ENCODE measurements around the gene COG7.
"Not testable (repeated sequence)": the region's sequence is repeated elsewhere in the genome, so short reads cannot be mapped to it uniquely, and the experiment has no call there.

Gene COG7

DNA sequence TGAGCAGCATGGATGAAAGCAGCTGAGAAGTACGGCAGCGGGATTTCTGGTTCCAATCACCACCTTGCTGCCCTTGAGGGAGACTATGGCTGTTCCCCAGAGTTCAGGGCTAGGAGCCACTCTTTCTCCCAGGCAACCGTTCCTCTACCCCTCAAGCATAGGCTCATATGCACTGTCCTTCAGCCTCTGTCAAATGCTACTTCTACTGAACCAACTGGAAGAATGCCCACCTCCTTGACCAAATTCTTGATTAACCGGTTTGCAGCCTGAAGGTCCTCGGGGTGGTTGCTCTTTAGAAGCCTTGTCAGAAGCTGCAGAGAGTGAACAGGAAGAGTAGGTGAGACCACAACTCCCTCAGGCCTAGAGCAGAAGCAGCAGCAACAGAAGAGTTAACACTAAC lies 33.5 kb upstream of the COG7 start:
- H3K27ac ChIP-seq: no peak overlapping the region
- no peaks in the 10 kb centered on the region for H4K20me1 ChIP-seq (ENCODE audit: insufficient read depth)
- no peak overlapping the region for H3K4me2 ChIP-seq
- H3K36me3 ChIP-seq (ENCODE audit: insufficient read depth): peaks cover 23% of the 10 kb centered on the region; the same call in 1 of the 2 replicates
- H3K27me3 ChIP-seq (ENCODE audit: insufficient read depth, low read depth): no peaks in the 10 kb centered on the region
- no peak overlapping the region for H3K9ac ChIP-seq
- H3K79me2 ChIP-seq (ENCODE audit: insufficient read depth, low read depth): peaks cover 4% of the 10 kb centered on the region; the same call in 1 of the 2 replicates
- H3K4me3 ChIP-seq (IDR thresholded peaks at IDR 0.05; ENCODE audit: insufficient read depth, low read depth, low read length): no peak overlapping the region
- H3K4me1 ChIP-seq (ENCODE audit: low read depth, poor library complexity, severe bottlenecking): no peaks in the 10 kb centered on the region
- TF ChIP-seq, protein P1, sequence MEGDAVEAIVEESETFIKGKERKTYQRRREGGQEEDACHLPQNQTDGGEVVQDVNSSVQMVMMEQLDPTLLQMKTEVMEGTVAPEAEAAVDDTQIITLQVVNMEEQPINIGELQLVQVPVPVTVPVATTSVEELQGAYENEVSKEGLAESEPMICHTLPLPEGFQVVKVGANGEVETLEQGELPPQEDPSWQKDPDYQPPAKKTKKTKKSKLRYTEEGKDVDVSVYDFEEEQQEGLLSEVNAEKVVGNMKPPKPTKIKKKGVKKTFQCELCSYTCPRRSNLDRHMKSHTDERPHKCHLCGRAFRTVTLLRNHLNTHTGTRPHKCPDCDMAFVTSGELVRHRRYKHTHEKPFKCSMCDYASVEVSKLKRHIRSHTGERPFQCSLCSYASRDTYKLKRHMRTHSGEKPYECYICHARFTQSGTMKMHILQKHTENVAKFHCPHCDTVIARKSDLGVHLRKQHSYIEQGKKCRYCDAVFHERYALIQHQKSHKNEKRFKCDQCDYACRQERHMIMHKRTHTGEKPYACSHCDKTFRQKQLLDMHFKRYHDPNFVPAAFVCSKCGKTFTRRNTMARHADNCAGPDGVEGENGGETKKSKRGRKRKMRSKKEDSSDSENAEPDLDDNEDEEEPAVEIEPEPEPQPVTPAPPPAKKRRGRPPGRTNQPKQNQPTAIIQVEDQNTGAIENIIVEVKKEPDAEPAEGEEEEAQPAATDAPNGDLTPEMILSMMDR (conservative IDR thresholded peaks at IDR 0.05; ENCODE audit: low read depth, low read length): no peak
- H2AFZ ChIP-seq (ENCODE audit: low read depth): no peak overlapping the region

DNA sequence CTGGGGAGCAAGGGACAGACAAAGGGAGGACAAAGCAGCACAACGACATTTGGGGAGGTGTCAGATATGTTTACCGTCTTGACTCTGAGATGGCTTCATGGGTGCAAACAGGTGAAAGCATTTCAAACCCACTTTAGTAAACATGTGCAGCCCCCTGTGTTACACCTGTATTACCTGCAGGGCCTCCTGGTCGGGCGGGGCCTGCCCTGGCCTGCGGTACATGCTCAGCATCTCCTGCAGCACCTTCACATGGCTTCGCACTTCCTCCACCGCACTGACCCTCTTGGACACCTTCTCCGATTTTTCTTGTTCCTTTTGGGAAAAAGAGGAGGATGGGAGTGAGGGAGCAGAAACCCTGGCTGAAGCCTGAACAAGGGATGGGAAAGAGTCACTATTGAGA lies 32.9 kb upstream of the COG7 start:
- H3K4me3 ChIP-seq (IDR thresholded peaks at IDR 0.05; ENCODE audit: insufficient read depth, low read depth, low read length): no peak overlapping the region
- no peak overlapping the region for H3K4me2 ChIP-seq
- TF ChIP-seq, protein P1 (conservative IDR thresholded peaks at IDR 0.05; ENCODE audit: low read depth, low read length): no peak
- no peak overlapping the region for H3K9ac ChIP-seq
- no peak overlapping the region for H2AFZ ChIP-seq (ENCODE audit: low read depth)
- no peaks in the 10 kb centered on the region for H3K27me3 ChIP-seq (ENCODE audit: insufficient read depth, low read depth)
- no peak overlapping the region for H3K27ac ChIP-seq
- H3K79me2 ChIP-seq (ENCODE audit: insufficient read depth, low read depth): peaks cover 4% of the 10 kb centered on the region; the same call in 1 of the 2 replicates
- H3K4me1 ChIP-seq (ENCODE audit: low read depth, poor library complexity, severe bottlenecking): no peaks in the 10 kb centered on the region
- peaks cover 18% of the 10 kb centered on the region; the same call in 1 of the 2 replicates for H3K36me3 ChIP-seq (ENCODE audit: insufficient read depth)
- H4K20me1 ChIP-seq (ENCODE audit: insufficient read depth): no peaks in the 10 kb centered on the region

- H3K9ac ChIP-seq: no peak overlapping the region
- no peak overlapping the region for H3K4me3 ChIP-seq (IDR thresholded peaks at IDR 0.05; ENCODE audit: insufficient read depth, low read depth, low read length)
- no peak overlapping the region for H3K4me2 ChIP-seq
- TF ChIP-seq, protein P1 (conservative IDR thresholded peaks at IDR 0.05; ENCODE audit: low read depth, low read length): no peak
- no peak overlapping the region for H2AFZ ChIP-seq (ENCODE audit: low read depth)
- H3K4me1 ChIP-seq (ENCODE audit: low read depth, poor library complexity, severe bottlenecking): no peaks in the 10 kb centered on the region
- H3K27me3 ChIP-seq (ENCODE audit: insufficient read depth, low read depth): no peaks in the 10 kb centered on the region
- peaks cover 4% of the 10 kb centered on the region; the same call in 1 of the 2 replicates for H3K79me2 ChIP-seq (ENCODE audit: insufficient read depth, low read depth)
- peaks cover 16% of the 10 kb centered on the region; the same call in 1 of the 2 replicates for H3K36me3 ChIP-seq (ENCODE audit: insufficient read depth)
- no peaks in the 10 kb centered on the region for H4K20me1 ChIP-seq (ENCODE audit: insufficient read depth)
- H3K27ac ChIP-seq: no peak overlapping the region
Observed at GRCh38 chr16:23485257-23485614, 32.2 kb upstream of the COG7 start.

DNA sequence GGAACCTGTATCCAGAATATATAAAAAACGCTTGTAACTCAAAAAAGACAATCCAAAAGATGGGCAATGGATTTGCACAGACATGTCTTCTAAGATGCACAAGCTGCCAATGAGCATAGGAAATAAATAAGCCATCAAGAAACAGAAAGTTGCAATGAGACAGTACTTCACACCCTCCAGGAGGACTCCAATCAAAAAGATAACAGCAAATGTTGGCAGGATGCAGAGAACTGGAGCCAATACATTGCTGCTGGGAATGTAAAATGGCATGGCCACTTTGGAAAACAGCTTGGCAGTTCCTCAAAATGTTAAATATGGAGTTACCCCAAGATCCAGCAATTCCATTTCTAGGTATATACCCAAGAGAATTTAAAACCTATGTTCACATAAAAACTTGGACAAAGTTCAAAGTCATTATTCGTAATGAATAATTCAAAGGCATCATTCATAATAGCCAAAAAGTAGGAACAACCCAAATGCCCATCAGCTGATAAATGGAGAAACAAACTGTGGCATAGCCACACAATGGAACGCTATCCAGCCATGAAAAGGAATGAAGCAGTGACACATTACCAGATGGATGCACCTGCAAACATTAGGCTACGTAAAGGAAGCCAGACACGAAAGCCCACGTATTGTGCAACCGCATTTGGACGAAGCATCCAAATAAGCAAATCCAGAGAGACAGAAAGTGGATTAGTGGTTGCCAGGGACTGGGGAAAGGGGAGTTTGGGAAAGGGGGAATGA lies 31.7 kb upstream of the COG7 start:
- Histone ChIP-seq H3K9ac (no peak overlapping the region), H3K36me3 (ENCODE audit: insufficient read depth) (peaks cover 14% of the 10 kb centered on the region; the same call in 1 of the 2 replicates), H3K27ac (no peak overlapping the region), H2AFZ (ENCODE audit: low read depth) (no peak overlapping the region), H4K20me1 (ENCODE audit: insufficient read depth) (no peaks in the 10 kb centered on the region), H3K4me1 (ENCODE audit: low read depth, poor library complexity, severe bottlenecking) (no peaks in the 10 kb centered on the region), H3K27me3 (ENCODE audit: insufficient read depth, low read depth) (no peaks in the 10 kb centered on the region), H3K79me2 (ENCODE audit: insufficient read depth, low read depth) (peaks cover 4% of the 10 kb centered on the region; the same call in 1 of the 2 replicates), H3K4me3 (IDR thresholded peaks at IDR 0.05; ENCODE audit: insufficient read depth, low read depth, low read length) (no peak overlapping the region), H3K4me2 (no peak overlapping the region)
- TF ChIP-seq, protein P1 (conservative IDR thresholded peaks at IDR 0.05; ENCODE audit: low read depth, low read length): no peak

DNA sequence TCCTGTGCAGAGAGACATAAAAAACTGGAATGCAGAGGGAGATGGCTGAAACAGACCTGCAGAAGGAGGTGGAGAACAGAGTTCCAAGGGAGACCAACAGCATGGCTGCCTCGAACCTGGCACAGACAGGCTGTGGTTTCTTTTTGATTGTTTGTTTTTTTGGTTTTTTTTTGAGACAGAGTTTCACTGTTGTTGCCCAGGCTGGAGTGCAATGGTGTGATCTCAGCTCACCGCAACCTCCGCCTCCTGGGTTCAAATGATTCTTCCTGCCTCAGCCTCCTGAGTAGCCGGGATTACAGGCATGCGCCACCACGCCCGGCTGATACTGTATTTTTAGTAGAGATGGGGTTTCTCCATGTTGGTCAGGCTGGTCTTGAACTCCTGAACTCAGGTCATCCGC lies 30.5 kb upstream of the COG7 start:
- H3K4me1 ChIP-seq (ENCODE audit: low read depth, poor library complexity, severe bottlenecking); H2AFZ ChIP-seq (ENCODE audit: low read depth); H3K9ac ChIP-seq; H3K27me3 ChIP-seq (ENCODE audit: insufficient read depth, low read depth); H4K20me1 ChIP-seq (ENCODE audit: insufficient read depth); H3K79me2 ChIP-seq (ENCODE audit: insufficient read depth, low read depth); H3K4me3 ChIP-seq (IDR thresholded peaks at IDR 0.05; ENCODE audit: insufficient read depth, low read depth, low read length); H3K27ac ChIP-seq; H3K4me2 ChIP-seq: not testable (repeated sequence)
- peaks cover 11% of the 10 kb centered on the region; the same call in 1 of the 2 replicates for H3K36me3 ChIP-seq (ENCODE audit: insufficient read depth)
